Peyer's patch (tissue), 4 donors: ENCODE data around the gene CALML3.

Source experiments
- POLR2A ChIP-seq, 2 donors: fragments of 450-650 bp; IDR thresholded peaks; one replicate each; pipeline ENCODE4 v1.5.1; 2017; ENCODE audit warnings: antibody characterized with exemption in 2 of 2, mild to moderate bottlenecking in 2 of 2, moderate library complexity in 2 of 2
- TF ChIP-seq, protein P1 (sequence below), 6 experiments: fragments of 450-650 bp in 4 of 6; fragments of 200-600 bp in 2 of 6; sonication (generic) in 1 of 6; IDR thresholded peaks; one replicate each; pipeline ENCODE4 v1.5.1; 2017 to 2019; ENCODE audit warnings: antibody characterized with exemption in 6 of 6, mild to moderate bottlenecking in 3 of 6, moderate library complexity in 1 of 6

DNA sequence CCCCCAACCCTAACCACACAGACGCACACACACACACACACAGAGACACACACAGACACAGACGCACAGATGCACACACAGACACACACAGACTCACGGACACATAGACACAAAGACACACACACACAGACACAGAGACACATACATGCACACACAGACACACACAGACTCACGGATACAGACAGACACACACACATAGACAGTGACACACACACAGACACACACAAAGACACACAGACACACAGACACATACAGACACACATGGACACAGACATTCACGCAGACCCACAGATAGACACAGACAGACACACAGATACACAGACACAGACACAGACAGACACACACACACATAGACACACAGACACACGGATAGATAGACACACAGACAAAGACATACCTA, 27.5 kb upstream of the CALML3 start:
- TF ChIP-seq, protein P1, sequence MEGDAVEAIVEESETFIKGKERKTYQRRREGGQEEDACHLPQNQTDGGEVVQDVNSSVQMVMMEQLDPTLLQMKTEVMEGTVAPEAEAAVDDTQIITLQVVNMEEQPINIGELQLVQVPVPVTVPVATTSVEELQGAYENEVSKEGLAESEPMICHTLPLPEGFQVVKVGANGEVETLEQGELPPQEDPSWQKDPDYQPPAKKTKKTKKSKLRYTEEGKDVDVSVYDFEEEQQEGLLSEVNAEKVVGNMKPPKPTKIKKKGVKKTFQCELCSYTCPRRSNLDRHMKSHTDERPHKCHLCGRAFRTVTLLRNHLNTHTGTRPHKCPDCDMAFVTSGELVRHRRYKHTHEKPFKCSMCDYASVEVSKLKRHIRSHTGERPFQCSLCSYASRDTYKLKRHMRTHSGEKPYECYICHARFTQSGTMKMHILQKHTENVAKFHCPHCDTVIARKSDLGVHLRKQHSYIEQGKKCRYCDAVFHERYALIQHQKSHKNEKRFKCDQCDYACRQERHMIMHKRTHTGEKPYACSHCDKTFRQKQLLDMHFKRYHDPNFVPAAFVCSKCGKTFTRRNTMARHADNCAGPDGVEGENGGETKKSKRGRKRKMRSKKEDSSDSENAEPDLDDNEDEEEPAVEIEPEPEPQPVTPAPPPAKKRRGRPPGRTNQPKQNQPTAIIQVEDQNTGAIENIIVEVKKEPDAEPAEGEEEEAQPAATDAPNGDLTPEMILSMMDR (IDR thresholded peaks at IDR 0.05) = no peak
- no peak for TF ChIP-seq POLR2A (IDR thresholded peaks at IDR 0.05)
